WTC11 (cell line): Measurements from ENCODE around the gene MGRN1. TPM values are rescaled to one million over a fixed set of nuclear protein-coding genes. Genes with fewer than 3 reads are reported as not detected.

ENCODE experiments used
- ATAC-seq: fragments of 200-7000 bp; cut with Tn5 transposase; 2 replicates; pipeline ENCODE4 v1.10.0; 2021; ENCODE audit warnings: mild to moderate bottlenecking, moderate library complexity
- CTCF ChIA-PET: fragments of 300-600 bp; sonication (Branson Sonifier 250); formaldehyde crosslinking; loops from one replicate; lab custom pipeline; 2021; ENCODE audit warnings: antibody characterized with exemption; lab: Charles Lee
- POLR2A ChIA-PET: fragments of 350-600 bp; sonication (Branson Sonifier 250); formaldehyde crosslinking; loops from one replicate; lab custom pipeline; 2021; ENCODE audit warnings: antibody characterized with exemption; lab: Charles Lee
- DNase-seq: peaks from one replicate; pipeline ENCODE4 v3.0.0; 2021; ENCODE audit warnings: low spot score
- H3K27ac Mint-ChIP-seq: 2 replicates; pipeline ENCODE4 v1.8.0; 2021; ENCODE audit warnings: mixed read lengths
- H3K27me3 Mint-ChIP-seq: 2 replicates; pipeline ENCODE4 v1.8.0; 2021; ENCODE audit warnings: low read depth, mild to moderate bottlenecking, moderate library complexity, mixed read lengths
- H3K36me3 Mint-ChIP-seq: 2 replicates; pipeline ENCODE4 v1.8.0; 2021; ENCODE audit warnings: mixed read lengths
- H3K4me1 Mint-ChIP-seq: 2 replicates; pipeline ENCODE4 v1.8.0; 2022; ENCODE audit warnings: mixed read lengths
- H3K4me3 Mint-ChIP-seq: 2 replicates; pipeline ENCODE4 v1.8.0; 2021; ENCODE audit warnings: mild to moderate bottlenecking, moderate library complexity, mixed read lengths
- H3K9me3 Mint-ChIP-seq: 2 replicates; pipeline ENCODE4 v1.8.0; 2021; ENCODE audit warnings: mixed read lengths
- CBFB ChIP-seq: sonication (generic); formaldehyde crosslinking; IDR thresholded peaks from 2 replicates; pipeline ENCODE4 v1.8.1; 2022; ENCODE audit warnings: mild to moderate bottlenecking, low read depth, missing genetic modification reagents
- CREB1 ChIP-seq: sonication (generic); formaldehyde crosslinking; IDR thresholded peaks from 2 replicates; pipeline ENCODE4 v1.8.0; 2023; ENCODE audit warnings: mild to moderate bottlenecking, missing genetic modification reagents
- ELF4 ChIP-seq: sonication (generic); formaldehyde crosslinking; IDR thresholded peaks from 2 replicates; pipeline ENCODE4 v1.8.1; 2022; ENCODE audit warnings: low read depth, mild to moderate bottlenecking, moderate library complexity, missing genetic modification reagents
- GTF2I ChIP-seq: fragments of 250-450 bp; sonication (Bioruptor Pico); conservative IDR thresholded peaks from 2 replicates; pipeline ENCODE4 v1.4.0; 2021; ENCODE audit warnings: mild to moderate bottlenecking
- NFYB ChIP-seq: sonication (generic); formaldehyde crosslinking; conservative IDR thresholded peaks from 2 replicates; pipeline ENCODE4 v1.8.0; 2022; ENCODE audit warnings: low read depth, missing genetic modification reagents
- SMAD4 ChIP-seq: sonication (generic); formaldehyde crosslinking; IDR thresholded peaks from 2 replicates; pipeline ENCODE4 v1.8.0; 2022; ENCODE audit warnings: mild to moderate bottlenecking, missing genetic modification reagents
- SP1 ChIP-seq: sonication (generic); formaldehyde crosslinking; conservative IDR thresholded peaks from 2 replicates; pipeline ENCODE4 v1.8.1; 2022; ENCODE audit warnings: missing genetic modification reagents
- ZNF121 ChIP-seq: sonication (generic); formaldehyde crosslinking; IDR thresholded peaks from 2 replicates; pipeline ENCODE4 v1.8.0; 2023; ENCODE audit warnings: missing genetic modification reagents
- ZNF219 ChIP-seq: sonication (generic); formaldehyde crosslinking; IDR thresholded peaks from 2 replicates; pipeline ENCODE4 v1.8.0; 2023; ENCODE audit warnings: missing genetic modification reagents, mild to moderate bottlenecking, borderline replicate concordance
- ZNF396 ChIP-seq: fragments of 250-450 bp; sonication (Bioruptor Pico); IDR thresholded peaks from 2 replicates; pipeline ENCODE4 v1.8.0; 2021; ENCODE audit warnings: mild to moderate bottlenecking, moderate library complexity, borderline replicate concordance
- ZNF423 ChIP-seq: fragments of 250-450 bp; sonication (Bioruptor Pico); IDR thresholded peaks from 2 replicates; pipeline ENCODE4 v2.1.2; 2022; ENCODE audit warnings: mild to moderate bottlenecking, moderate library complexity
- total RNA-seq: library from RNA; stranded (reverse); gene quantifications from 3 replicates; pipeline ENCODE4 v1.2.3, GENCODE V29; 2021
- TF ChIP-seq, protein P1 (sequence below): fragments of 250-450 bp; sonication (Bioruptor Pico); IDR thresholded peaks from 2 replicates; pipeline ENCODE4 v2.1.2; 2022; ENCODE audit warnings: mild to moderate bottlenecking, moderate library complexity
- TF ChIP-seq, protein P2 (sequence below): fragments of 200-600 bp; IDR thresholded peaks from 2 replicates; pipeline ENCODE4 v1.8.0; 2022; ENCODE audit warnings: antibody characterized with exemption
- TF ChIP-seq, protein P3 (sequence below): sonication (generic); formaldehyde crosslinking; IDR thresholded peaks from 2 replicates; pipeline ENCODE4 v1.8.1; 2022; ENCODE audit warnings: low read depth, missing genetic modification reagents, borderline replicate concordance
- TF ChIP-seq, protein P4 (sequence below): sonication (generic); formaldehyde crosslinking; conservative IDR thresholded peaks from 2 replicates; pipeline ENCODE4 v1.8.1; 2023; ENCODE audit warnings: mild to moderate bottlenecking, low read depth, missing genetic modification reagents, moderate library complexity
- TF ChIP-seq, protein P5 (sequence below): sonication (generic); formaldehyde crosslinking; IDR thresholded peaks from 2 replicates; pipeline ENCODE4 v1.8.0; 2023; ENCODE audit warnings: missing genetic modification reagents

The MGRN1 gene
- total RNA-seq, 1 experiment from 2014 or later: 88.8 TPM

DNA sequence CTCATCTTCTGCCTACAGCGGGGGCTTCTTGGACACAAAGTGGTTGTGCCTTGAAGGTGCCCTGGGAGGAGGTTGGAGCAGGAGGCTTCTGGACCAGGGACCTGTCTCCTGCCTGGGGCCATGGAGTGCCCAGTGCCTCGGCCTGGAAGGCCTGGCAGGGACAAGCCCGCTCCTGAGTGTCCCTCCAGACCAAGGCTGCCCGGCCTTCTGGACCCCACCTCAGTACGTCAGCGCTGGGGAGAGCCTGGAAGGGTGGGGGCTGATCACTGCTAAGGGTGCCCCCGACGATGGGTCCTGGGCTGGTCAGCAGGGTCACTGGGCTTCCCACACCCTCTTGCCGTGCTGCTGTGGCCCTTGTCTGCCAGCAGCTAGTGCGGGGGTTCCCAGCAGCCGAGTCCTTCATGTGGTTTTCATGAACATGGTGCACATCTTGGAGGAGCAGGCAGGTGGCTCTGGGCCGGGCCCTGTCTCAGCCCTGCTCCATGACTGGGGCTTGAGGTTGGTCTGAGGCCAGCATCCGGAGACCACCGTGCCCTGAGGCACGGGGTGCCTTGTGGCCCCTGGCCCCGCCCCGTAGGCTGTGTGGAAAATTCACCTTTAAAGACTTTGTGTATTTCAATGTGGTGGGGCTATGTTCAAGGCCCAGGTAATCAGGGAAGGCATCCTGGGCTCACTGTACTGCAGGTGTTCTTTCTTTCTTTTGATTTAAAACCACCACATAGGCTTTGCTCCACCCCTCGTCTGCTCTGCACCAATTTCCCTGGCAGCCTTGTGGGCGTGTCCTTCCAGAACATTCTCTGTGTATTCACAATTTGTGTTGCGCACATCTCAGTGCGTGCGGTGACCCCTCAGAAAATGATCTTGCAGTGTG, 22.4 kb downstream of the MGRN1 start:
- TF ChIP-seq, protein P1, sequence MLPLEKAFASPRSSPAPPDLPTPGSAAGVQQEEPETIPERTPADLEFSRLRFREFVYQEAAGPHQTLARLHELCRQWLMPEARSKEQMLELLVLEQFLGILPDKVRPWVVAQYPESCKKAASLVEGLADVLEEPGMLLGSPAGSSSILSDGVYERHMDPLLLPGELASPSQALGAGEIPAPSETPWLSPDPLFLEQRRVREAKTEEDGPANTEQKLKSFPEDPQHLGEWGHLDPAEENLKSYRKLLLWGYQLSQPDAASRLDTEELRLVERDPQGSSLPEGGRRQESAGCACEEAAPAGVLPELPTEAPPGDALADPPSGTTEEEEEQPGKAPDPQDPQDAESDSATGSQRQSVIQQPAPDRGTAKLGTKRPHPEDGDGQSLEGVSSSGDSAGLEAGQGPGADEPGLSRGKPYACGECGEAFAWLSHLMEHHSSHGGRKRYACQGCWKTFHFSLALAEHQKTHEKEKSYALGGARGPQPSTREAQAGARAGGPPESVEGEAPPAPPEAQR (CRISPR knock-in tag): no peak
- TF ChIP-seq CBFB (CRISPR knock-in tag): no peak
- TF ChIP-seq, protein P2, sequence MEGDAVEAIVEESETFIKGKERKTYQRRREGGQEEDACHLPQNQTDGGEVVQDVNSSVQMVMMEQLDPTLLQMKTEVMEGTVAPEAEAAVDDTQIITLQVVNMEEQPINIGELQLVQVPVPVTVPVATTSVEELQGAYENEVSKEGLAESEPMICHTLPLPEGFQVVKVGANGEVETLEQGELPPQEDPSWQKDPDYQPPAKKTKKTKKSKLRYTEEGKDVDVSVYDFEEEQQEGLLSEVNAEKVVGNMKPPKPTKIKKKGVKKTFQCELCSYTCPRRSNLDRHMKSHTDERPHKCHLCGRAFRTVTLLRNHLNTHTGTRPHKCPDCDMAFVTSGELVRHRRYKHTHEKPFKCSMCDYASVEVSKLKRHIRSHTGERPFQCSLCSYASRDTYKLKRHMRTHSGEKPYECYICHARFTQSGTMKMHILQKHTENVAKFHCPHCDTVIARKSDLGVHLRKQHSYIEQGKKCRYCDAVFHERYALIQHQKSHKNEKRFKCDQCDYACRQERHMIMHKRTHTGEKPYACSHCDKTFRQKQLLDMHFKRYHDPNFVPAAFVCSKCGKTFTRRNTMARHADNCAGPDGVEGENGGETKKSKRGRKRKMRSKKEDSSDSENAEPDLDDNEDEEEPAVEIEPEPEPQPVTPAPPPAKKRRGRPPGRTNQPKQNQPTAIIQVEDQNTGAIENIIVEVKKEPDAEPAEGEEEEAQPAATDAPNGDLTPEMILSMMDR: no peak
- TF ChIP-seq, protein P3, sequence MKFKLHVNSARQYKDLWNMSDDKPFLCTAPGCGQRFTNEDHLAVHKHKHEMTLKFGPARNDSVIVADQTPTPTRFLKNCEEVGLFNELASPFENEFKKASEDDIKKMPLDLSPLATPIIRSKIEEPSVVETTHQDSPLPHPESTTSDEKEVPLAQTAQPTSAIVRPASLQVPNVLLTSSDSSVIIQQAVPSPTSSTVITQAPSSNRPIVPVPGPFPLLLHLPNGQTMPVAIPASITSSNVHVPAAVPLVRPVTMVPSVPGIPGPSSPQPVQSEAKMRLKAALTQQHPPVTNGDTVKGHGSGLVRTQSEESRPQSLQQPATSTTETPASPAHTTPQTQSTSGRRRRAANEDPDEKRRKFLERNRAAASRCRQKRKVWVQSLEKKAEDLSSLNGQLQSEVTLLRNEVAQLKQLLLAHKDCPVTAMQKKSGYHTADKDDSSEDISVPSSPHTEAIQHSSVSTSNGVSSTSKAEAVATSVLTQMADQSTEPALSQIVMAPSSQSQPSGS: no peak
- Mint-ChIP-seq H3K27me3 (no peaks in the 10 kb centered on the region; the same call in 1 of the 2 replicates), H3K4me3 (no peak overlapping the region), H3K27ac (peak overlapping the region; percentile 83), H3K4me1 (no peaks in the 10 kb centered on the region), H3K36me3 (peaks cover 6% of the 10 kb centered on the region), H3K9me3 (no peaks in the 10 kb centered on the region)
- no peak for DNase-seq
- no peak for ATAC-seq
- CTCF ChIA-PET: interaction anchor here (0.8 to 1.7 kb wide), 2 partner anchors 13 to 23 kb away, joined by 4 to 7 read pairs; partner anchors contain the start of gene MGRN1
- POLR2A ChIA-PET: no interaction called here

DNA sequence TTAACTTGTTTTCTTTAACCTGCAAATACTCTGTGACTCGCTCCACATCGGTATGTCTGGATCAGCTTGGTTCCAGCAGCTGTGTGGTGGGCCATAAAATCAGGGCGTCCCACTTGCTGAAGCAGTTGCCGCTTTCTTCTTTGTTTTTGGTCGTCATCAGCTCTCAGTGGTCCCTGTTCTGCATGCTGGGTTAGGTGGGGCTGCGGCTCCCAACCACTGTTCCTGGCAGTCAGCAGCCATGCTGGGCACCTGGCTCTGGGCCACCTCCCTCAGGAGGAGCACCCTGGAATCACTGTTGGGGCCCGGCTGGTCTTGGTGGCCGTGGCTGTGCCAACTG, 23.0 kb downstream of the MGRN1 start:
- POLR2A ChIA-PET: no interaction called here
- Mint-ChIP-seq H3K9me3 (no peaks in the 10 kb centered on the region), H3K4me1 (no peaks in the 10 kb centered on the region), H3K36me3 (peaks cover 6% of the 10 kb centered on the region), H3K27ac (peak overlapping the region; percentile 83), H3K27me3 (no peaks in the 10 kb centered on the region; the same call in 1 of the 2 replicates), H3K4me3 (no peak overlapping the region)
- no peak for TF ChIP-seq CBFB (CRISPR knock-in tag)
- TF ChIP-seq, protein P4, sequence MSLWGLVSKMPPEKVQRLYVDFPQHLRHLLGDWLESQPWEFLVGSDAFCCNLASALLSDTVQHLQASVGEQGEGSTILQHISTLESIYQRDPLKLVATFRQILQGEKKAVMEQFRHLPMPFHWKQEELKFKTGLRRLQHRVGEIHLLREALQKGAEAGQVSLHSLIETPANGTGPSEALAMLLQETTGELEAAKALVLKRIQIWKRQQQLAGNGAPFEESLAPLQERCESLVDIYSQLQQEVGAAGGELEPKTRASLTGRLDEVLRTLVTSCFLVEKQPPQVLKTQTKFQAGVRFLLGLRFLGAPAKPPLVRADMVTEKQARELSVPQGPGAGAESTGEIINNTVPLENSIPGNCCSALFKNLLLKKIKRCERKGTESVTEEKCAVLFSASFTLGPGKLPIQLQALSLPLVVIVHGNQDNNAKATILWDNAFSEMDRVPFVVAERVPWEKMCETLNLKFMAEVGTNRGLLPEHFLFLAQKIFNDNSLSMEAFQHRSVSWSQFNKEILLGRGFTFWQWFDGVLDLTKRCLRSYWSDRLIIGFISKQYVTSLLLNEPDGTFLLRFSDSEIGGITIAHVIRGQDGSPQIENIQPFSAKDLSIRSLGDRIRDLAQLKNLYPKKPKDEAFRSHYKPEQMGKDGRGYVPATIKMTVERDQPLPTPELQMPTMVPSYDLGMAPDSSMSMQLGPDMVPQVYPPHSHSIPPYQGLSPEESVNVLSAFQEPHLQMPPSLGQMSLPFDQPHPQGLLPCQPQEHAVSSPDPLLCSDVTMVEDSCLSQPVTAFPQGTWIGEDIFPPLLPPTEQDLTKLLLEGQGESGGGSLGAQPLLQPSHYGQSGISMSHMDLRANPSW (CRISPR knock-in tag): no peak
- TF ChIP-seq ELF4 (CRISPR knock-in tag): no peak
- no peak for TF ChIP-seq SMAD4 (CRISPR knock-in tag)
- no peak for TF ChIP-seq CREB1 (CRISPR knock-in tag)
- TF ChIP-seq, protein P3: no peak
- TF ChIP-seq ZNF219 (CRISPR knock-in tag): no peak
- no peak for TF ChIP-seq NFYB (CRISPR knock-in tag)
- no peak for TF ChIP-seq ZNF423 (CRISPR knock-in tag)
- TF ChIP-seq ZNF121: no peak
- TF ChIP-seq, protein P5, sequence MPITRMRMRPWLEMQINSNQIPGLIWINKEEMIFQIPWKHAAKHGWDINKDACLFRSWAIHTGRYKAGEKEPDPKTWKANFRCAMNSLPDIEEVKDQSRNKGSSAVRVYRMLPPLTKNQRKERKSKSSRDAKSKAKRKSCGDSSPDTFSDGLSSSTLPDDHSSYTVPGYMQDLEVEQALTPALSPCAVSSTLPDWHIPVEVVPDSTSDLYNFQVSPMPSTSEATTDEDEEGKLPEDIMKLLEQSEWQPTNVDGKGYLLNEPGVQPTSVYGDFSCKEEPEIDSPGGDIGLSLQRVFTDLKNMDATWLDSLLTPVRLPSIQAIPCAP (CRISPR knock-in tag): no peak
- TF ChIP-seq SP1 (CRISPR knock-in tag): no peak
- no peak for TF ChIP-seq ZNF396 (CRISPR knock-in tag)
- no peak for TF ChIP-seq GTF2I (CRISPR knock-in tag)
- no peak for ATAC-seq
- CTCF ChIA-PET: no interaction called here
- no peak for DNase-seq
